PFSK-1 (cell line): ENCODE data around the gene RTN4IP1.

Experiments
- FOXP2 ChIP-seq: optimal IDR thresholded peaks from 2 replicates; pipeline ENCODE3; 2011; ENCODE audit warnings: borderline replicate concordance, control low read depth, inconsistent platforms; ENCODE audit not compliant: insufficient read depth; ENCODE audit errors: extremely low read length, extremely low read depth
- POLR2AphosphoS5 ChIP-seq: IDR thresholded peaks from 2 replicates; pipeline ENCODE4 v1.6.1; 2012; ENCODE audit warnings: low read depth, mild to moderate bottlenecking, control low read depth, low read length, moderate library complexity
- SIN3A ChIP-seq: IDR thresholded peaks from 2 replicates; pipeline ENCODE4 v1.6.1; 2012; ENCODE audit warnings: mild to moderate bottlenecking, low read length, moderate library complexity, borderline replicate concordance; ENCODE audit not compliant: insufficient read depth
- TAF1 ChIP-seq: IDR thresholded peaks from 2 replicates; pipeline ENCODE4 v1.6.1; 2012; ENCODE audit warnings: low read length, control low read depth, borderline replicate concordance; ENCODE audit not compliant: insufficient read depth
- TF ChIP-seq, protein P1 (sequence below), 2 experiments: IDR thresholded peaks; 2 replicates each; pipeline versions ENCODE4 v1.6.1 to v1.8.0; 2011 to 2012; ENCODE audit warnings: low read depth in 2 of 2, low read length in 2 of 2, control low read depth in 1 of 2, inconsistent platforms in 1 of 2, mild to moderate bottlenecking in 1 of 2, moderate library complexity in 1 of 2; ENCODE audit not compliant: insufficient read depth in 1 of 2

Gene RTN4IP1

GRCh38 chr6:106628658-106629102 lies 618 bp downstream of the RTN4IP1 start:
- no peak for TF ChIP-seq SIN3A
- TF ChIP-seq, protein P1, sequence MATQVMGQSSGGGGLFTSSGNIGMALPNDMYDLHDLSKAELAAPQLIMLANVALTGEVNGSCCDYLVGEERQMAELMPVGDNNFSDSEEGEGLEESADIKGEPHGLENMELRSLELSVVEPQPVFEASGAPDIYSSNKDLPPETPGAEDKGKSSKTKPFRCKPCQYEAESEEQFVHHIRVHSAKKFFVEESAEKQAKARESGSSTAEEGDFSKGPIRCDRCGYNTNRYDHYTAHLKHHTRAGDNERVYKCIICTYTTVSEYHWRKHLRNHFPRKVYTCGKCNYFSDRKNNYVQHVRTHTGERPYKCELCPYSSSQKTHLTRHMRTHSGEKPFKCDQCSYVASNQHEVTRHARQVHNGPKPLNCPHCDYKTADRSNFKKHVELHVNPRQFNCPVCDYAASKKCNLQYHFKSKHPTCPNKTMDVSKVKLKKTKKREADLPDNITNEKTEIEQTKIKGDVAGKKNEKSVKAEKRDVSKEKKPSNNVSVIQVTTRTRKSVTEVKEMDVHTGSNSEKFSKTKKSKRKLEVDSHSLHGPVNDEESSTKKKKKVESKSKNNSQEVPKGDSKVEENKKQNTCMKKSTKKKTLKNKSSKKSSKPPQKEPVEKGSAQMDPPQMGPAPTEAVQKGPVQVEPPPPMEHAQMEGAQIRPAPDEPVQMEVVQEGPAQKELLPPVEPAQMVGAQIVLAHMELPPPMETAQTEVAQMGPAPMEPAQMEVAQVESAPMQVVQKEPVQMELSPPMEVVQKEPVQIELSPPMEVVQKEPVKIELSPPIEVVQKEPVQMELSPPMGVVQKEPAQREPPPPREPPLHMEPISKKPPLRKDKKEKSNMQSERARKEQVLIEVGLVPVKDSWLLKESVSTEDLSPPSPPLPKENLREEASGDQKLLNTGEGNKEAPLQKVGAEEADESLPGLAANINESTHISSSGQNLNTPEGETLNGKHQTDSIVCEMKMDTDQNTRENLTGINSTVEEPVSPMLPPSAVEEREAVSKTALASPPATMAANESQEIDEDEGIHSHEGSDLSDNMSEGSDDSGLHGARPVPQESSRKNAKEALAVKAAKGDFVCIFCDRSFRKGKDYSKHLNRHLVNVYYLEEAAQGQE (IDR thresholded peaks at IDR 0.05; ENCODE audit: insufficient read depth in 1 of 2, low read depth in 2 of 2, low read length in 2 of 2) = no peak
- TF ChIP-seq TAF1 = no peak
- TF ChIP-seq FOXP2 = no peak
- no peak for TF ChIP-seq POLR2AphosphoS5

- TF ChIP-seq FOXP2 (no peak), POLR2AphosphoS5 (no peak), TAF1 (no peak), SIN3A (no peak)
- TF ChIP-seq, protein P1 (IDR thresholded peaks at IDR 0.05; ENCODE audit: insufficient read depth in 1 of 2, low read depth in 2 of 2, low read length in 2 of 2) = no peak
Measured at GRCh38 chr6:106626485-106626884, 2.8 kb downstream of the RTN4IP1 start.

DNA sequence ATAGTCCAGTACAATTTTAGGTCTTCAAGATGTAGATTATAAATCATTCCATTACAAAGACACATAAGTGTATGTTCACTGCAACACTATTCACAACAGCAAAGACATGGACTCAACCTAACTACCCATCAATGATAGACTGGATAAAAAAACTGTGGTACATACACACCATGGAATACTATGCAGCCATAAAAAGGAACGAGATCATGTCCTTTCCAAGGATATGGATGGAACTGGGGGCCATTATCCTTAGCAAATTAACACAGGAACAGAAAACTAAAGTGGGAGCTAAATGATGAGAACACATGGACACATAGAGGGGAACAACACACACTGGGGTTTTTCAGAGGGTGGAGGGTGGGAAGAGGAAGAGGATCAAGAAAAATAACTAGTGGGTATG lies 6.3 kb downstream of the RTN4IP1 start:
- TF ChIP-seq FOXP2 (no peak), TAF1 (no peak), POLR2AphosphoS5 (no peak), SIN3A (no peak)
- TF ChIP-seq, protein P1 (IDR thresholded peaks at IDR 0.05; ENCODE audit: insufficient read depth in 1 of 2, low read depth in 2 of 2, low read length in 2 of 2) = no peak

DNA sequence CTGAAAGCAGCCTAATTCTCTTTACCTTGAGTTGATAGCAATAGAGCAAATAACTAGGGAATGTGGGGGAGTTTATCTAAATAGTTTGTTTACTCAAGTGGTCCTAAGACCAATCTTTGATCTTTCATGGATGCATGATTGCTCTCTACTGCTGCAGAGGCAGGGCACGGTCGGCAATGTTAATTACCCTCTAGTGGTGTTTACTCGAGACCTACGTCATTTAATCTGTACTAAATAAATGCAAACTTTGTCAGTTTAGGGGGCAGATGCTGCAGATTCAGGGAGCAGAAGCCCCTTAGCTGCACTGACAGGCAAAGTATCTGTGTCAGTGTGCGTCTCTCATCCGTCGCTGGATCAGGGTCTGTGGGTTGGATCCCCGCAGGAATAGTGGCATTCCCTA lies 6.9 kb downstream of the RTN4IP1 start:
- TF ChIP-seq FOXP2 = no peak
- TF ChIP-seq, protein P1 (IDR thresholded peaks at IDR 0.05; ENCODE audit: insufficient read depth in 1 of 2, low read depth in 2 of 2, low read length in 2 of 2) = no peak
- TF ChIP-seq SIN3A = no peak
- TF ChIP-seq POLR2AphosphoS5 = no peak
- TF ChIP-seq TAF1 = no peak
